Measurements from ENCODE around the gene FBP1.

Gene FBP1

GRCh38 chr9:94643741-94644140, 4.4 kb upstream of the FBP1 start:
- DNase-seq: no peak
- H3K9me3 Mint-ChIP-seq: no peaks in the 10 kb centered on the region
- H3K4me3 Mint-ChIP-seq: no peak overlapping the region
- H3K36me3 Mint-ChIP-seq (ENCODE audit: low read depth): no peaks in the 10 kb centered on the region
- no peak overlapping the region for H3K27ac Mint-ChIP-seq
- H3K27me3 Mint-ChIP-seq: peaks cover 1% of the 10 kb centered on the region
- H3K4me1 Mint-ChIP-seq (ENCODE audit: low read depth): peaks cover 12% of the 10 kb centered on the region

GRCh38 chr9:94643176-94643575, 3.9 kb upstream of the FBP1 start:
- DNase-seq: no peak
- Mint-ChIP-seq H3K4me1 (ENCODE audit: low read depth) (peaks cover 17% of the 10 kb centered on the region), H3K4me3 (no peak overlapping the region), H3K27ac (no peak overlapping the region), H3K27me3 (peaks cover 7% of the 10 kb centered on the region), H3K9me3 (no peaks in the 10 kb centered on the region), H3K36me3 (ENCODE audit: low read depth) (no peaks in the 10 kb centered on the region)

DNA sequence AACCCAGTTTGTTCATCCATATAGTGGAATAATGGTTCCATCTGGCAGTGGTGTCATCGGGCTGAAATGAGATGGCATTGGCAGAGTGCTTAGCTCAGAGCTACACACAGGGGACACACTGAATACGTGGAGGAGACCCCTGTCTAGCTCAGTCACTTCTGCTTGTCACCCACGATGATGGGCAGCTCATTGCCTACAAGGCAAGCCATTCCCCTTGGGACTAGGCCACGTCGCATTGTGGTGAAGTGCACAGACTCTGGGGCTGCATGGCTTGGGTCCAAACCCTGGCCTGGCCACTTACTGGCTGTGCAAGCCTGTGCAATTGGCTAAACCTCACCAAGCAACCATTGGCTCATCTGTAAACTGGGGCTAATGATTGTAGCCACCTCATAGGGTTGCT, 3.2 kb upstream of the FBP1 start:
- Mint-ChIP-seq H3K9me3 (no peaks in the 10 kb centered on the region), H3K36me3 (ENCODE audit: low read depth) (no peaks in the 10 kb centered on the region), H3K4me3 (no peak overlapping the region), H3K4me1 (ENCODE audit: low read depth) (peaks cover 19% of the 10 kb centered on the region), H3K27ac (no peak overlapping the region), H3K27me3 (peaks cover 11% of the 10 kb centered on the region)
- no peak for DNase-seq

GRCh38 chr9:94639999-94640376, 670 bp upstream of the FBP1 start:
- Mint-ChIP-seq H3K36me3 (ENCODE audit: low read depth) (no peaks in the 10 kb centered on the region), H3K27me3 (peaks cover 15% of the 10 kb centered on the region), H3K4me1 (ENCODE audit: low read depth) (peaks cover 19% of the 10 kb centered on the region), H3K4me3 (peak overlapping the region; percentile 78), H3K27ac (no peak overlapping the region), H3K9me3 (no peaks in the 10 kb centered on the region)
- no peak for DNase-seq

DNA sequence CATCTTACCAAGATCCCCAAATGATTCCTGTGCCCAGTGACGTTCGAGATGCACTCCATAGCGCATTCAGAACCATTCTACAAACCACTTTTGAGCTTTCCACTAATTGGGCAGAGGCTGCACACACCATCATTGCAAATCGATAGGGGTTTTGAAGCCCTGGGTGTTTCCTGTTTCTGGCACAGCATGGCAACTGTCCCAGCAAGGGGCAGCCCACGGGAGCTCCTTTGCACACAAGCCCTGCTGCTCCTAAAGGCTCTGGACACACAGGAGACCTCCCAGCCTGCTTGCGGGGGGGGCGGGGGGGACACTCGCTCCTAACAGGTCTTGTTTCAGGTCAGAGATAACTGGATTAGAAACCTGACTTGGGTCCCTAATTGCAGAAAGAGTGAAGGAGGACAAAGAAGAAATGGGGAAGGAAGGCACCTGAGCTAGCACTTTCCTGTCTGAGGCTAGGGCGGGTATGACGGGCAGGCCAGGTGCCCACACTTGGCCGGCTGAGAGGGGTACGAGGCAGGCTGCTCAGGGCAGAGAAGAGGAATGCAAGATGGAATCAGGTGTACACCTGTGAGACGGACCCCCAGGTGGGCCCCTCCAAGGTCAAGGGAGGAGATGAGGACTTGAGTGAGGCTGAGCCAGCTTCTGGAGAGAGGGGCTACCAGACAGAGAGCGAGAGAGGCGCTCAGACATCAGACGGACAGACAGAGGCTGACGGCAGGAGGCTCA, 820 bp downstream of the FBP1 start:
- H3K4me3 Mint-ChIP-seq: peak overlapping the region; percentile 78
- peaks cover 19% of the 10 kb centered on the region for H3K4me1 Mint-ChIP-seq (ENCODE audit: low read depth)
- peak overlapping the region; percentile 39 for H3K27ac Mint-ChIP-seq
- DNase-seq: no peak
- peaks cover 15% of the 10 kb centered on the region for H3K27me3 Mint-ChIP-seq
- no peaks in the 10 kb centered on the region for H3K36me3 Mint-ChIP-seq (ENCODE audit: low read depth)
- no peaks in the 10 kb centered on the region for H3K9me3 Mint-ChIP-seq

- Mint-ChIP-seq H3K9me3 (no peaks in the 10 kb centered on the region), H3K4me3 (no peak overlapping the region), H3K27ac (no peak overlapping the region), H3K27me3 (peaks cover 6% of the 10 kb centered on the region), H3K36me3 (ENCODE audit: low read depth) (no peaks in the 10 kb centered on the region), H3K4me1 (ENCODE audit: low read depth) (no peaks in the 10 kb centered on the region)
- no peak for DNase-seq
Measured at GRCh38 chr9:94632737-94633136, 6.6 kb downstream of the FBP1 start.

DNA sequence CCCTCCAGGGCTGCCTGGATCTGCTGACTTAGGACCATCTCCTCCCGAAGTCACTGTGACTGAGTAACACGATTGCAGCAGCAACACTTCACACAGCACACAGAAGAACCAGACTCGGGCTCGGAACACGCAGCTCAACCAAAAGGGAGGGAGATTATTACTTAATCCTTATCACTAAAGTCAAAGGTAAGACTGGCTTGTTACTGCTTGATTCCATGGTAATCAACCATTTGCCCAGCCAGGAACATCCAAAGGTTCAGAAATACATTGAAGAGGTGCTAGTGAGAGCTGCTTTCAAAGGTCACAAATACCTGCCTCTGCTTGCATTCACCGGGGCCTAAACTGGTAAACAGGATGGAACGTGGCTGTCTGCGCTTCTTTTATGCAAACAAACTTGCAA, 7.7 kb downstream of the FBP1 start:
- H3K4me3 Mint-ChIP-seq: no peak overlapping the region
- DNase-seq: no peak
- no peaks in the 10 kb centered on the region for H3K9me3 Mint-ChIP-seq
- no peaks in the 10 kb centered on the region for H3K27me3 Mint-ChIP-seq
- no peaks in the 10 kb centered on the region for H3K36me3 Mint-ChIP-seq (ENCODE audit: low read depth)
- no peak overlapping the region for H3K27ac Mint-ChIP-seq
- no peaks in the 10 kb centered on the region for H3K4me1 Mint-ChIP-seq (ENCODE audit: low read depth)

- Mint-ChIP-seq H3K9me3 (no peaks in the 10 kb centered on the region), H3K4me3 (no peak overlapping the region)
Measured at GRCh38 chr9:94630833-94631232, 8.5 kb downstream of the FBP1 start.

DNA sequence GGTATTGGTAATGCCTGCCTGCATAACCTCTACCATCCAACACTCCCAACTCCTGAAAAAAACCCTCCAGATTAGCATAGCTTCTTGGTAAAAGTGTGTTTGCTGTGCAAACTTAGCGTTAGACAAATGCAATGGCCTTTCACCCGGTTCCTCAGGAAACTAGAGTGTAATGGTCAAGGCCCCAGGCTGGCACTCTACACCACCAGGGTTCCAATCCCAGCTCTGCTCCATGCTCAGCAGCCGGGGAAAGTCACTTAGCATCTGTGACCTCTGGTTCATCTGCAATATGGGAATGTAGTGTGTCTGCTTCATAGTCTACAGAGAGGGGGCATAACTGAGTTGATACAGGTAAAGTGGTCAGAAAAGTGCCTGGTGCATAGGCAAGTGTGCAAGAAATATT, 9.0 kb downstream of the FBP1 start:
- Mint-ChIP-seq H3K27ac (no peak overlapping the region), H3K27me3 (no peaks in the 10 kb centered on the region), H3K36me3 (ENCODE audit: low read depth) (no peaks in the 10 kb centered on the region), H3K4me1 (ENCODE audit: low read depth) (no peaks in the 10 kb centered on the region), H3K9me3 (no peaks in the 10 kb centered on the region), H3K4me3 (no peak overlapping the region)
- DNase-seq: no peak

More at GRCh38 chr9:94630833-94631232, 8.5 kb downstream of the FBP1 start:
- DNase-seq: no peak
- no peaks in the 10 kb centered on the region for H3K4me1 Mint-ChIP-seq (ENCODE audit: low read depth)
- H3K36me3 Mint-ChIP-seq (ENCODE audit: low read depth): no peaks in the 10 kb centered on the region
- H3K27ac Mint-ChIP-seq: no peak overlapping the region
- no peaks in the 10 kb centered on the region for H3K27me3 Mint-ChIP-seq

DNA sequence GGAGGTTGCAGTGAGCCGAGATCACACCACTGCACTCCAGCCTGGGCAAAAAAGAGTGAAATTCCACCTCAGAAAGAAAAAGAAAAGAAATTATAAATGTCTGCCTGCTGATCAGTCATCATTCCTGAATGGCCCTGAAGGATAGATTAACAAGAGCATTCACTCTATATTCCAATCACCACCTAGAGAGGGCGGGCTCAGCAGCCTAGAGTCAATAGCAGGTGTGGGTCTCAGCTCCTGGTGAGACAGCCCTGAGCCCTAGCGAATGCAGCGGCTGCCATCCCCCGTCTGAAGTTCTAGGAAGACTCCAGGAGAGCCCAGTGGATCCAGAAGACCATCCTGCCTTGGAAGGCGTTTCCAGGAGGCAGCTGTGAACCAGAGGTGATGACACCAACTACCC, 12.0 kb downstream of the FBP1 start:
- DNase-seq: no peak
- H3K9me3 Mint-ChIP-seq: no peaks in the 10 kb centered on the region
- no peaks in the 10 kb centered on the region for H3K36me3 Mint-ChIP-seq (ENCODE audit: low read depth)
- H3K27ac Mint-ChIP-seq: no peak overlapping the region
- no peak overlapping the region for H3K4me3 Mint-ChIP-seq
- peaks cover 3% of the 10 kb centered on the region for H3K27me3 Mint-ChIP-seq
- peaks cover 3% of the 10 kb centered on the region for H3K4me1 Mint-ChIP-seq (ENCODE audit: low read depth)

DNA sequence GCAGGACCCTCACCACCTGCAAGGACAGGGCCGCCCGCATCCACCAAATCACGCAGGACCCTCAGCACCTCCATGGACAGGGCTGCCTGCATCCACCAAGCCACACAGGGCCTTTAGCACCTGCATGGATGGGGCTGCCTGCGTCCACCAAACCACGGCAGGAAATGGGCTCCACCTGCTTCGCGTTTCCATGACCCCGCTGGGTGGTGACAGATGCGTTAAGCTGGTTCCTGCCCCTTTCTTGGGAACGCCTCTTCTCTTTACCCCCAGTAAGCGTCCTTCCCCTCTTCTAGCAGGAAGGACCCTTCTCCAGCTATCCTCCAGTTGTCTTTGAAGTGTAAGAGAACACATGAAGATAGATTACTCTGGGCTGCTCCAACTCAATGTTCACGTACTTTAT, 13.5 kb downstream of the FBP1 start:
- no peak for DNase-seq
- H3K4me3 Mint-ChIP-seq: no peak overlapping the region
- H3K27me3 Mint-ChIP-seq: peaks cover 5% of the 10 kb centered on the region
- H3K9me3 Mint-ChIP-seq: no peaks in the 10 kb centered on the region
- no peak overlapping the region for H3K27ac Mint-ChIP-seq
- H3K36me3 Mint-ChIP-seq (ENCODE audit: low read depth): no peaks in the 10 kb centered on the region
- peaks cover 9% of the 10 kb centered on the region for H3K4me1 Mint-ChIP-seq (ENCODE audit: low read depth)

- Mint-ChIP-seq H3K9me3 (no peaks in the 10 kb centered on the region), H3K4me3 (no peak overlapping the region), H3K27ac (no peak overlapping the region), H3K4me1 (ENCODE audit: low read depth) (peaks cover 9% of the 10 kb centered on the region), H3K27me3 (peaks cover 11% of the 10 kb centered on the region), H3K36me3 (ENCODE audit: low read depth) (no peaks in the 10 kb centered on the region)
- DNase-seq: no peak
Measured at GRCh38 chr9:94624629-94625028, 14.7 kb downstream of the FBP1 start.

DNA sequence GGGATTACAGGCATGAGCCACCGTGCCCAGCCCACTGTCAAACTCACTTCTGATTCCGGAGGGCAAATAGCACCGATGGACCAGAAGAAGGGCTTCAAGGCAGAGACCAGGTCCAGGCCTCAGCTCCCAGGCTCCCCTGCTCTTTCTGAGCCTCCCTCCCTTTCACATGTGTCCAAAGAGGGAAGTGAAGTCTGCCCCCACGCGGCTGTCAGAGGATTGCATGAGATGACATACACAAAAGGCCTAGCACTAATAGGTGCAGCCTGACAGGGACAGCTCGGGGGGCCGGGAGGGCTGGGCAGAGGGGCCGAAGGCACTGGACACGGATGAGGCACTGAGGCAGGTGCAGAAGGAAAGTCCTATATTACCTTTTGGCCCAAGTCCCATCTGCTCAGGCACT, 16.1 kb downstream of the FBP1 start:
- H3K9me3 Mint-ChIP-seq: no peaks in the 10 kb centered on the region
- H3K27ac Mint-ChIP-seq: no peak overlapping the region
- H3K4me3 Mint-ChIP-seq: no peak overlapping the region
- DNase-seq: peak; percentile 46
- H3K4me1 Mint-ChIP-seq (ENCODE audit: low read depth): peaks cover 9% of the 10 kb centered on the region
- H3K27me3 Mint-ChIP-seq: peaks cover 16% of the 10 kb centered on the region
- no peaks in the 10 kb centered on the region for H3K36me3 Mint-ChIP-seq (ENCODE audit: low read depth)

DNA sequence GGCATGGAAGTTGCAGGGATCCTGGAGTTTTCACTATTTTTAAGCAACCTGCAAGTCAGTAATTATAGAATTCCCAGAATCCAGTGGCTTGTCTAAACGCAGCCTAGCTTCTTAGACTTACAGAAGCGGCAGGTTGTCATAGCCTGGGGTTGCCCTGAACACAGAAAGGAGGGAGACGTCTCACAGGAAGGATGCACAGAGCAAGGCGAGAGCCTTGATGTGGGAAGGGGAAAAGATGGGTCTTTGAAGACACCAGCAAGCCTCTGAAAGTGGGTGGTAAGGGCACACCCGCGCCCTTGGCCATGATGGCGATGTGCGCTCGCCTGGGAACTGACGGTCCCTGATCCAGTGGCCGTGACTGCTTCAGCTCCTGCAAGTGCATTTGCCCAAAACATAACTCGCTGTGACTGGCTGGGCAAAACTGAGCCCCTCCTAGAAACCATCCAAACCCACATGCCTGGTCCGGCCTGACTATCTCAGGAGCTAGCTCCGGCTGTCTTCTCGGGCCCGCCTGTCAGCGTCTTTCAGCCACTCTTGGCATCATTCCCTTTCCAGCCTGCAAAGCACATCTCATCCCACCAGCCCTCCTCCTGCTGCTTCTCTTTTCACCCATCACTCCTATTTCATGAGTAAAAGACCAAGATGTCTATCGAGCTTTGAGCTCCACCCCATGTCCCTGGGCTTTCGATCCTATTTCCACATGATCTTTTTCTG, 17.1 kb downstream of the FBP1 start:
- H3K27ac Mint-ChIP-seq: no peak overlapping the region
- no peak overlapping the region for H3K4me3 Mint-ChIP-seq
- peaks cover 16% of the 10 kb centered on the region for H3K27me3 Mint-ChIP-seq
- peaks cover 9% of the 10 kb centered on the region for H3K4me1 Mint-ChIP-seq (ENCODE audit: low read depth)
- no peak for DNase-seq
- H3K36me3 Mint-ChIP-seq (ENCODE audit: low read depth): no peaks in the 10 kb centered on the region
- H3K9me3 Mint-ChIP-seq: no peaks in the 10 kb centered on the region

- no peak overlapping the region for H3K4me3 Mint-ChIP-seq
- H3K36me3 Mint-ChIP-seq (ENCODE audit: low read depth): no peaks in the 10 kb centered on the region
- DNase-seq: no peak
- no peak overlapping the region for H3K27ac Mint-ChIP-seq
- H3K9me3 Mint-ChIP-seq: no peaks in the 10 kb centered on the region
- peaks cover 9% of the 10 kb centered on the region for H3K4me1 Mint-ChIP-seq (ENCODE audit: low read depth)
- H3K27me3 Mint-ChIP-seq: peaks cover 16% of the 10 kb centered on the region
Measured at GRCh38 chr9:94619026-94619425, 20.3 kb downstream of the FBP1 start.

All from activated T-cell treated with anti-CD3 and anti-CD28 coated beads, Interleukin-2, amount 50 U/mL, for 24 hours (primary cell).